ENCODE measurements around the gene CFAP107. TPM values are rescaled to one million over a fixed set of nuclear protein-coding genes. Genes with fewer than 3 reads are reported as not detected.

CFAP107 gene
- total RNA-seq, 4 donors from 2014 or later: not detected

DNA sequence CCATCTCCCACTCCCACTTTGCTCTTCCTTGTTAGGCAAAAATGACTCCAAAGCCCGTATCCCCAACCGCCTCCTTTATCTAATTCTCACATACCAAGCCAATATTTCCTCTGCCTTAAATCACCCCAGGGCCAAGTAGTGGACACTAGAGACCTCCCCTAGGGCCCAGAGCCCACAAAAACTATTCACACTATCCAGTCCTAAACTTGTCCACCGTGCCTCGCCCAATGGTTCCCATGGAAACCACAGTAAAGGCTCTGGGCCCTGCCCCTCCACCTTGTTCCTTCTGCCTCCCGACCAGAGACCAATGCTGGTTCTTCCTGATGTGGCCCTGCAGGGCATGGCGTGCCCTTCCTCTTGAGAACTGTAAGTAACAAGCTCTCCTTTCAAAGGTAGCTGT is 11.8 kb downstream of the CFAP107 start:
- DNase-seq: no peak
- H3K27ac ChIP-seq: no peak overlapping the region
- TF ChIP-seq POLR2A (IDR thresholded peaks at IDR 0.05): no peak
- TF ChIP-seq, protein P1, sequence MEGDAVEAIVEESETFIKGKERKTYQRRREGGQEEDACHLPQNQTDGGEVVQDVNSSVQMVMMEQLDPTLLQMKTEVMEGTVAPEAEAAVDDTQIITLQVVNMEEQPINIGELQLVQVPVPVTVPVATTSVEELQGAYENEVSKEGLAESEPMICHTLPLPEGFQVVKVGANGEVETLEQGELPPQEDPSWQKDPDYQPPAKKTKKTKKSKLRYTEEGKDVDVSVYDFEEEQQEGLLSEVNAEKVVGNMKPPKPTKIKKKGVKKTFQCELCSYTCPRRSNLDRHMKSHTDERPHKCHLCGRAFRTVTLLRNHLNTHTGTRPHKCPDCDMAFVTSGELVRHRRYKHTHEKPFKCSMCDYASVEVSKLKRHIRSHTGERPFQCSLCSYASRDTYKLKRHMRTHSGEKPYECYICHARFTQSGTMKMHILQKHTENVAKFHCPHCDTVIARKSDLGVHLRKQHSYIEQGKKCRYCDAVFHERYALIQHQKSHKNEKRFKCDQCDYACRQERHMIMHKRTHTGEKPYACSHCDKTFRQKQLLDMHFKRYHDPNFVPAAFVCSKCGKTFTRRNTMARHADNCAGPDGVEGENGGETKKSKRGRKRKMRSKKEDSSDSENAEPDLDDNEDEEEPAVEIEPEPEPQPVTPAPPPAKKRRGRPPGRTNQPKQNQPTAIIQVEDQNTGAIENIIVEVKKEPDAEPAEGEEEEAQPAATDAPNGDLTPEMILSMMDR (IDR thresholded peaks at IDR 0.05 in 4 of 5, conservative IDR thresholded peaks at IDR 0.05 in 1 of 5): no peak
- no peaks in the 10 kb centered on the region for H3K36me3 ChIP-seq
- no peaks in the 10 kb centered on the region for H3K9me3 ChIP-seq
- H3K4me1 ChIP-seq: no peaks in the 10 kb centered on the region
- no peaks in the 10 kb centered on the region for H3K27me3 ChIP-seq
- intact Hi-C loops (cut with DNase I; ENCODE audit: low total_unique reads): no loop called here
- H3K4me3 ChIP-seq: no peak overlapping the region
- in situ Hi-C loops (cut with MboI; ENCODE audit: low sequenced_read_pairs in 4 of 4): no loop called here
- ATAC-seq: no peak

DNA sequence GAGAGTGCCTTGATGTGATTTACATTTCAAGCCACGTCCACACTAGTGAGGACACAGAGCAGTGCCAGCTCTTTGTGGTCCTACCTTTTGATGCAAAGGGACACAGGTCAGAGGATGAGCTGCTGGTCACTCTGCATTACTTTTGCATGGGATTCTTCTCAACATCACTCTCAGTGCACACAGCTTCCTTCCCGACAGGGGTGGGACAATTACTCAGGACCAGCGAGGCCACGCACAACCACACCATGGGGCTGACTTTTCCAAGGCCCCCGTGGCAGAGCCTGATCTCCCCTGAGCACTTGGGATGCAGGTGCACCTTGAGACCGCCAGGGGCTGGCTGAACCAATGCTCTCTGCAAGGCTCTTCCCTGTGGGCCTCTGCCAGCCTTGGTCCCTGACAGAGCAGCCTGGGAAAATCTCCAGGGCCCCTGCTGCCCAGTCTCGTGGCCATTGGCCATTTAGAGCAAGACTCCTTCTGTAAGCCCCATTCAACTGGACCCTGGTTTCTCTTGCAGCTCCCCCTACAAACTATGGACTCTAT is 14.3 kb downstream of the CFAP107 start:
- no peak for TF ChIP-seq POLR2A (IDR thresholded peaks at IDR 0.05)
- TF ChIP-seq, protein P1 (IDR thresholded peaks at IDR 0.05 in 4 of 5, conservative IDR thresholded peaks at IDR 0.05 in 1 of 5): no peak
- no peaks in the 10 kb centered on the region for H3K27me3 ChIP-seq
- no peak overlapping the region for H3K27ac ChIP-seq
- no peaks in the 10 kb centered on the region for H3K9me3 ChIP-seq
- intact Hi-C loops (cut with DNase I; ENCODE audit: low total_unique reads) (no loop called here), in situ Hi-C loops (cut with MboI; ENCODE audit: low sequenced_read_pairs in 4 of 4) (no loop called here)
- DNase-seq (no peak), ATAC-seq (no peak)
- H3K4me1 ChIP-seq: no peaks in the 10 kb centered on the region
- H3K4me3 ChIP-seq: no peak overlapping the region
- no peaks in the 10 kb centered on the region for H3K36me3 ChIP-seq

GRCh38 chr1:12761781-12762180 is 15.8 kb downstream of the CFAP107 start:
- intact Hi-C loops (cut with DNase I; ENCODE audit: low total_unique reads): no loop called here
- H3K27ac ChIP-seq: no peak overlapping the region
- TF ChIP-seq, protein P1 (IDR thresholded peaks at IDR 0.05 in 4 of 5, conservative IDR thresholded peaks at IDR 0.05 in 1 of 5): no peak
- TF ChIP-seq POLR2A (IDR thresholded peaks at IDR 0.05): no peak
- no peaks in the 10 kb centered on the region for H3K9me3 ChIP-seq
- in situ Hi-C loops (cut with MboI; ENCODE audit: low sequenced_read_pairs in 4 of 4): no loop called here
- no peaks in the 10 kb centered on the region for H3K36me3 ChIP-seq
- DNase-seq (no peak), ATAC-seq (no peak)
- H3K4me3 ChIP-seq: no peak overlapping the region
- no peaks in the 10 kb centered on the region for H3K4me1 ChIP-seq
- H3K27me3 ChIP-seq: peaks cover 0 to under 1% (median 0%) of the 10 kb centered on the region in 3 donors

DNA sequence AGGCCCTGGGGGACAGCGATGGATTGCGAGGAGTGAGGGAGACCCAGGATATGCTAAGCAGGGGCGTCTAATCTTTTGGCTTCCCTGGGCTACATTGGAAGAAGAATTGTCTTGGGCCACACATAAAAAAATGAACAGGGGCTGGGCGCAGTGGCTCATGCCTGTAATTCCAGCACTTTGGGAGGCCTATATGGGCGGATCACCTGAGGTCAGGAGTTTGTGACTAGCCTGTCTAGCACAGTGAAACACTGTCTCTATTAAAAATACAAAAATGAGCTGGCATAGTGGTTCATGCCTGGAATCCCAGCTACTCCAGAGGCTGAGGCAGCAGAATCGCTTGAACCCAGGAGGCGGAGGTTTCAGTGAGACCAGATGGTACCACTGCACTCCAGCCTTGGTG is 16.8 kb downstream of the CFAP107 start:
- DNase-seq (no peak), ATAC-seq (no peak)
- TF ChIP-seq, protein P1 (IDR thresholded peaks at IDR 0.05 in 4 of 5, conservative IDR thresholded peaks at IDR 0.05 in 1 of 5): no peak
- TF ChIP-seq POLR2A (IDR thresholded peaks at IDR 0.05): no peak
- Histone ChIP-seq H3K36me3 (no peaks in the 10 kb centered on the region), H3K4me1 (no peaks in the 10 kb centered on the region), H3K27me3 (peaks cover 0 to 2% (median 0%) of the 10 kb centered on the region in 3 donors), H3K27ac (no peak overlapping the region), H3K4me3 (no peak overlapping the region), H3K9me3 (no peaks in the 10 kb centered on the region)
- intact Hi-C loops (cut with DNase I; ENCODE audit: low total_unique reads): no loop called here
- in situ Hi-C loops (cut with MboI; ENCODE audit: low sequenced_read_pairs in 4 of 4): no loop called here

DNA sequence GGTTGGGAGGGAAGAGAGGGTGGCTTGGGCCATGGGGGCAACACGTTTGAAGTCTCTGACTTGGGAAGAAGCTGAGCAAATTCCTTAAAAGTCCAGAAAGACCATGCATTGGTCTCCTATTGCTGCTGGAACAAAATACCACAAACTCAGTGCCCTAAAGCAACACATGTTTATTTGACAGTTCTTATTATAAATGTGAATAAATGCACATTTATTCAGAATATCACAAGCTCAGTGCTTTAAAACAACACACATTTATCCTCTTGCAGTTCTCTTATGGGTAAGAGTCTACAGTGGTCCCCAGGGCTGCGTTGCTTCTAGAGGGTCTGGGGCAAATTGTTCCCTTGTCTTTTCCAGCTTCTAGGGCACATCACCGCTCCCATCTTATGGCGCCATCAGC is 17.5 kb downstream of the CFAP107 start:
- H3K27me3 ChIP-seq: peaks cover 0 to 2% (median 0%) of the 10 kb centered on the region in 3 donors
- H3K4me1 ChIP-seq: no peaks in the 10 kb centered on the region
- intact Hi-C loops (cut with DNase I; ENCODE audit: low total_unique reads) (no loop called here), in situ Hi-C loops (cut with MboI; ENCODE audit: low sequenced_read_pairs in 4 of 4) (no loop called here)
- no peaks in the 10 kb centered on the region for H3K9me3 ChIP-seq
- DNase-seq (no peak), ATAC-seq (no peak)
- no peak overlapping the region for H3K27ac ChIP-seq
- H3K4me3 ChIP-seq: no peak overlapping the region
- TF ChIP-seq POLR2A (IDR thresholded peaks at IDR 0.05): no peak
- TF ChIP-seq, protein P1 (IDR thresholded peaks at IDR 0.05 in 4 of 5, conservative IDR thresholded peaks at IDR 0.05 in 1 of 5): no peak
- H3K36me3 ChIP-seq: no peaks in the 10 kb centered on the region
